Ishikawa (cell line): ENCODE measurements around the gene C2CD2L.

ENCODE experiments used
- CEBPB ChIP-seq: IDR thresholded peaks from 2 replicates; pipeline ENCODE4 v1.6.1; 2012
- CREB1 ChIP-seq: IDR thresholded peaks from 2 replicates; pipeline ENCODE4 v1.6.1; 2012; ENCODE audit warnings: low read depth
- EGR1 ChIP-seq: IDR thresholded peaks from 2 replicates; pipeline ENCODE4 v1.6.1; 2012
- EP300 ChIP-seq: IDR thresholded peaks from 2 replicates; pipeline ENCODE4 v1.6.1; 2012; ENCODE audit warnings: borderline replicate concordance
- FOXM1 ChIP-seq: IDR thresholded peaks from 2 replicates; pipeline ENCODE4 v1.6.1; 2012; ENCODE audit warnings: low read depth, borderline replicate concordance
- NFIC ChIP-seq: IDR thresholded peaks from 2 replicates; pipeline ENCODE4 v1.6.1; 2012
- RAD21 ChIP-seq: IDR thresholded peaks from 2 replicates; pipeline ENCODE4 v1.6.1; 2012; ENCODE audit warnings: low read depth
- TAF1 ChIP-seq: IDR thresholded peaks from 2 replicates; pipeline ENCODE4 v1.6.1; 2012; ENCODE audit warnings: low read depth, mild to moderate bottlenecking
- TCF12 ChIP-seq: IDR thresholded peaks from 2 replicates; pipeline ENCODE4 v1.6.1; 2012; ENCODE audit warnings: low read depth
- TEAD4 ChIP-seq: IDR thresholded peaks from 2 replicates; pipeline ENCODE4 v1.6.1; 2012
- YY1 ChIP-seq: IDR thresholded peaks from 2 replicates; pipeline ENCODE4 v1.6.1; 2012; ENCODE audit warnings: low read depth
- ZBTB7A ChIP-seq: IDR thresholded peaks from 2 replicates; pipeline ENCODE4 v1.6.1; 2012; ENCODE audit warnings: low read depth
- TF ChIP-seq, protein P1 (sequence below): IDR thresholded peaks from 2 replicates; pipeline ENCODE4 v1.6.1; 2012
- TF ChIP-seq, protein P2 (sequence below): IDR thresholded peaks from 2 replicates; pipeline ENCODE4 v1.6.1; 2012
- TF ChIP-seq, protein P3 (sequence below): IDR thresholded peaks from 2 replicates; pipeline ENCODE4 v1.6.1; 2012; ENCODE audit warnings: low read depth, mild to moderate bottlenecking

C2CD2L gene

DNA sequence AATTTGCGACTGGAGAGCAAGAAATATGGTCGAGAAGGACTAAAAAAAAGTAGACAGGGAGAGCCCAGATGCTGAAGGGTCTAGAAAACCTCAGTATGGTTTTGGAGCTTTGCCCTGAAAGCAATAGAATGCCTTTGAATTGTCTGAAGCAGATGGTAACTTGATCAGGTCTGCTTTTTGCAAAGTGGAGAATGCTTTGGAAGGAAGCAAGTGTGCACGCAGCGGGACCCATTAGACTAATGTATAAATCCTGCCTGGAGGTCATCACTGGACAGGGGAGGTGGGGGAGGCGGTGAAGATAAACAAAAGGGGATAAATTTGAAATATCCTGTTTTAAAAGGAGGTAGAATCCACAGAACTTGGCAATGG, 13.5 kb downstream of the C2CD2L start:
- TF ChIP-seq RAD21 (no peak), NFIC (no peak), TEAD4 (no peak), CEBPB (no peak)

DNA sequence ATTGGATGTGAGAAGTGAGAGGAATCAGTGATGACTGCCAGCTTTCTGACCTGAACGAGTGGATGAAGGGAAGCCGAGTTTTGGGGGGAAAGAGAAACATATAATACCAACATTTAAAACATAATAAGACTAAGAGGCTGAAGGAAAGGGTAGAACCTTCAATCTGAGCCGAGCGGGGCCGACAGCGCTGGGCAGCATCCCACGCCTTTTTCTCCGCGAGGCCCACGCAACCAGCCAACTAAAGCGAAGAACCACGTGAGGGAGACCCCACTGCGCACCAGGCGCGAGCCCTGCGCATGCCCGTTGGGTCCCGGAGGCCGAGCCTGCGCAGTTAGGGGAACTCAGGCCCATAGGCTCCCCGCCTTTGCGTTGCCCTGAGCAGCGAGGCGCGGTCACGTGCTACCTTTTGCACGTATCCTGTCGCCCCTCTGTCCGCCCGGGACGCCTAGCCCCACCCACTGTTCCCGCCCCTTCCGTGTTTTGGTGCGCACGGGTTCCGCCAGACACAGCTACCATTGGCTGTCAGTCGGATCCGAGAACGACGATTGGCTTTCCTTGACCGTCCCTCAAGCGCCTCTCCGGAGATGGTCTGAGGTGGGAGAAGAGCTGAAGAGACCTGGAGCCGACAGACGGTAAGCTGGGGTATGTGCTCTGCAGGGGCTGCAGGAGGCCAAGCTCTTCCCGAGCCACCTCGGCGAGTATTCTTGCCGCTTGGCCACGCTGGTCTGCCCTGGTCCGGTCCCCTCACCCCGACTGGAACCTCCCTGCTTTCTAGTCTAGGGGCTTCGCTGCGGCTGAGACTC, 14.1 kb downstream of the C2CD2L start, which contains the start of gene HINFP:
HINFP (plus strand) TSS at position 573 of the 803 bp plus-strand sequence. CDS start 5,365 bp downstream, outside the sequence.
- TF ChIP-seq, protein P1, sequence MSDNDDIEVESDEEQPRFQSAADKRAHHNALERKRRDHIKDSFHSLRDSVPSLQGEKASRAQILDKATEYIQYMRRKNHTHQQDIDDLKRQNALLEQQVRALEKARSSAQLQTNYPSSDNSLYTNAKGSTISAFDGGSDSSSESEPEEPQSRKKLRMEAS: peak; percentile 97
- no peak for TF ChIP-seq CEBPB
- TF ChIP-seq, protein P2, sequence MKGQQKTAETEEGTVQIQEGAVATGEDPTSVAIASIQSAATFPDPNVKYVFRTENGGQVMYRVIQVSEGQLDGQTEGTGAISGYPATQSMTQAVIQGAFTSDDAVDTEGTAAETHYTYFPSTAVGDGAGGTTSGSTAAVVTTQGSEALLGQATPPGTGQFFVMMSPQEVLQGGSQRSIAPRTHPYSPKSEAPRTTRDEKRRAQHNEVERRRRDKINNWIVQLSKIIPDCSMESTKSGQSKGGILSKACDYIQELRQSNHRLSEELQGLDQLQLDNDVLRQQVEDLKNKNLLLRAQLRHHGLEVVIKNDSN: peak; percentile 97
- peak; percentile 62 for TF ChIP-seq TAF1
- 0 out of 2 replicates have a peak, but pooled peaks have one; percentile 20 for TF ChIP-seq CREB1
- TF ChIP-seq NFIC: no peak
- TF ChIP-seq EGR1: peak; percentile 86

DNA sequence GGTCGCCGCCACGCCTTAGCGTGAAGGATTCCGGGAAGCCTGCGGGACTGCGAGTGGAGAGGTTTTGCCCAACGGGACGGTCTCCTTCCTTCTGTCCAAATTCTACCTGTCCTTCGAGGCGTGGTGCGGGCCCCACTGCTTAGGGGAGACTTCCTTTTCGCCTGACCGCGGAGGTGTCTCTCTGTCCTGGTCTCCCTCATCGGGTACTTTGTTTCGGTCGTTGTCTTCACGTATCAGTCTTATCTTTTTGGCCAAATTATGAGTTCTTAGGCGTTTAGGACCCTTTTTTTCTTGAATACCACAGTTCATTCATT, 14.6 kb downstream of the C2CD2L start:
- TF ChIP-seq NFIC (no peak), CEBPB (no peak), TAF1 (no peak), TEAD4 (no peak), ZBTB7A (no peak), TCF12 (no peak), EP300 (no peak), EGR1 (no peak), YY1 (no peak), RAD21 (no peak), FOXM1 (no peak), CREB1 (no peak)
- TF ChIP-seq, protein P1: no peak
- TF ChIP-seq, protein P3, sequence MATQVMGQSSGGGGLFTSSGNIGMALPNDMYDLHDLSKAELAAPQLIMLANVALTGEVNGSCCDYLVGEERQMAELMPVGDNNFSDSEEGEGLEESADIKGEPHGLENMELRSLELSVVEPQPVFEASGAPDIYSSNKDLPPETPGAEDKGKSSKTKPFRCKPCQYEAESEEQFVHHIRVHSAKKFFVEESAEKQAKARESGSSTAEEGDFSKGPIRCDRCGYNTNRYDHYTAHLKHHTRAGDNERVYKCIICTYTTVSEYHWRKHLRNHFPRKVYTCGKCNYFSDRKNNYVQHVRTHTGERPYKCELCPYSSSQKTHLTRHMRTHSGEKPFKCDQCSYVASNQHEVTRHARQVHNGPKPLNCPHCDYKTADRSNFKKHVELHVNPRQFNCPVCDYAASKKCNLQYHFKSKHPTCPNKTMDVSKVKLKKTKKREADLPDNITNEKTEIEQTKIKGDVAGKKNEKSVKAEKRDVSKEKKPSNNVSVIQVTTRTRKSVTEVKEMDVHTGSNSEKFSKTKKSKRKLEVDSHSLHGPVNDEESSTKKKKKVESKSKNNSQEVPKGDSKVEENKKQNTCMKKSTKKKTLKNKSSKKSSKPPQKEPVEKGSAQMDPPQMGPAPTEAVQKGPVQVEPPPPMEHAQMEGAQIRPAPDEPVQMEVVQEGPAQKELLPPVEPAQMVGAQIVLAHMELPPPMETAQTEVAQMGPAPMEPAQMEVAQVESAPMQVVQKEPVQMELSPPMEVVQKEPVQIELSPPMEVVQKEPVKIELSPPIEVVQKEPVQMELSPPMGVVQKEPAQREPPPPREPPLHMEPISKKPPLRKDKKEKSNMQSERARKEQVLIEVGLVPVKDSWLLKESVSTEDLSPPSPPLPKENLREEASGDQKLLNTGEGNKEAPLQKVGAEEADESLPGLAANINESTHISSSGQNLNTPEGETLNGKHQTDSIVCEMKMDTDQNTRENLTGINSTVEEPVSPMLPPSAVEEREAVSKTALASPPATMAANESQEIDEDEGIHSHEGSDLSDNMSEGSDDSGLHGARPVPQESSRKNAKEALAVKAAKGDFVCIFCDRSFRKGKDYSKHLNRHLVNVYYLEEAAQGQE: no peak

DNA sequence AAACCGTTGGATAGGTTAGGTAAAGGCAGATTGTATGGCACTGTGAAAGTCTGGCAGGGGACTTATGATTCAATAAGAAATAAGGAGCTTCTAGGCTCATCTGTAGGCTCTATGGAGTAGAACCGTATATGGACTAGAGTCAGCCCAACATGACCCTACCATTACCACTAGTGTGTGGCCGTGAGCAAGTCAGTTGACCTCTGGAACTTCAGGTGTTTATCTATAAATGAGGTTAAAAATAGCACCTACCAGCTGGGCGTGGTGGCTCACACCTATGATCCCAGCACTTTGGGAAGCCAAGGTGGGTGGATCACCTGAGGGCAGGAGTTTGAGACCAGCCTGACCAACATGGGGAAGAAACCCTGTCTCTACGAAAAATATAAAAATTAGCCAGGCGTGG, 18.7 kb downstream of the C2CD2L start:
- no peak for TF ChIP-seq ZBTB7A
- TF ChIP-seq NFIC: no peak
- no peak for TF ChIP-seq TEAD4
- TF ChIP-seq EP300: no peak
- no peak for TF ChIP-seq YY1
- TF ChIP-seq RAD21: no peak
- no peak for TF ChIP-seq CREB1
- TF ChIP-seq, protein P3: no peak
- TF ChIP-seq TAF1: no peak
- no peak for TF ChIP-seq EGR1
- TF ChIP-seq CEBPB: no peak
- TF ChIP-seq, protein P1: no peak
- no peak for TF ChIP-seq FOXM1
- TF ChIP-seq, protein P2: no peak
- no peak for TF ChIP-seq TCF12

DNA sequence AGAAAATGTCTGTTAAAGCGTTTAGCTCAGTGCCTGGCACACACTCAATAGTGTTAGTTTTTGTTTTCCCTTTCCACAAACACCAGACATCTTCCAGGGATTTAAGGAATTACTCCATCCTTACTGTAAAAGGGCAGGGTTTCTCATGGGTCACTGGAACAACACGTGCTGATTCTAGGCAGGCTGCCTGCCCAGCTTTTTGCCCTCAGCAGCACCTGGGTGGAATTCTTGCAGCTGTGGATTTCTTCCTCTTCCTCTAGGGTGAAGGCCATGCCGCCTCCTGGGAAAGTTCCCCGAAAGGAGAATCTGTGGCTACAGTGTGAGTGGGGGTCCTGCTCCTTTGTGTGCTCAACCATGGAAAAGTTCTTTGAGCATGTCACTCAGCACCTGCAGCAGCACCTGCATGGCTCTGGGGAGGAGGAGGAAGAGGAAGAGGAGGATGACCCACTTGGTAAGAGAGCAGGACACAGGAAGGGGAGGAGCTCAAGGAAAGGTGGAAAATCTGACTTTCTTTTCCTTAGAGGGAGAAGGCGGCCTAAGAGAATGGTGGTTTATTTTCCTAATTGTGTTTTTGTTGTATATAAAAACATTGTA, 19.6 kb downstream of the C2CD2L start:
- TF ChIP-seq, protein P2: no peak
- TF ChIP-seq CREB1 (no peak), NFIC (no peak), ZBTB7A (no peak), CEBPB (no peak), TCF12 (no peak), TEAD4 (no peak), EGR1 (no peak), EP300 (no peak), YY1 (no peak), RAD21 (no peak), TAF1 (no peak), FOXM1 (no peak)
- TF ChIP-seq, protein P3: no peak
- TF ChIP-seq, protein P1: no peak
